Bone marrow (tissue), 2 donors: ENCODE results near the gene DHRS13.
"Not testable (repeated sequence)": the region's sequence is repeated elsewhere in the genome, so short reads cannot be mapped to it uniquely, and the experiment has no call there.

ENCODE experiments used
- DNase-seq, 2 donors: peaks; one replicate each; lab custom pipeline; 2025; lab: John Stamatoyannopoulos, UW

DHRS13 gene

DNA sequence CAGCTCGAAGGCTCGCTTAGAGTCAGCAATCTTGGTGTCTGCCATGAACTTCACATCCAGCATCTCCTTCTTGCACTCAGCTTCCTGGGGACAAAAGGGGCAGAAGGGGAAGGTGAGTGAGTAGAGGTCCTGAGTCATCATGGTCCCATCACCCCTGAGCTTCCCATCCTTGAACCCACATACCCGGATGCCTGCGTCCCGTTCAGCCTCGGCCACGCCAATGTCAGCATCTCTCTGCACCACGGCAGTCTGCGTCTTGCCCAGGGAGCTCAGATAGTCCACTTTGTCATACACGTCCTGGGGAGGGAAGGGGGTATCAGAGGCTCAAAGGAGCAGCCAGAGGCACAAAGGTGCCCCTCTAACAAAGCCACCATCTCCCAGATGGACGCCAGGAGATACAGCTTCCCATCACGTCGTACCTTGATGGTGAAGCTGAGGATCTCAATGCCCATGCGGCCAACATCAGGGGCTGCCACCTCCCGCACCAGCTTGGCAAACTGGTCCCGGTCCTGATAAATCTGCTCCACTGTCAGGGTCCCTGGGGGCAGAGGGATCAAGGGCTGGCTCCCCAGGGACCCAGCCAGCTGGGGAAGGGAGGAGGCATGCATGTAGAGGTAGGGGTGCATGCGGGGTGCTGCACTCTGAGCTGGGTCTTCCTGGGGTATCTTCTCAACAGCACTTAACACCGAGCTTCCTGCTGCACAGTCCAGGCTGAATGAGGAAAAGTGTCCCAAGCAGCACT, 20.6 kb downstream of the DHRS13 start:
- no peak for DNase-seq

DNA sequence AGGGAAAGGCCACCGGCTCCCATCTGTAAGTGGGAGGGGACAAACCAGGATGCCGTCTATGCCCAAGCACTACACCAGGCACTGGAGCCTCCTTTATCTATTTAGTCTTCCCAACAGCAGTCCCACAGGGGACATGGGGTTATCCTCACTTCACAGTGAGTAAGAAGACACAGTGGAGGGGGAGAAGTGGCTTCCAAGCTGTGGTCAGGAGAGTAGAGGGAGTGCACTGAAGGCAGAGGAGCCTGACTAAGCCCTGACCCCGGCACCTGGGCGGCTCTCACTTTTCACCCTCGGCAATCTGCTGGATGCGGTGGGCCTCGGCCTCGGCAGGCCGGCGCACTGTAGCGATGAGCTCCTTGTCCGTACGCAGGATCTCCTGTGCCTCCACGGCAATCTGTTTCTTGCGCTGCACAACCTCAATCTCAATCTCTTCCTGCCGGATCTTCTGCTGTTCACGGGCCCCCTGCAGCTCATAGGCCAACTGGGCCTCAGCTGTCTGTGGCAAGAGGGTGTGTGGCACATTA, 21.3 kb downstream of the DHRS13 start:
- DNase-seq: no peak

DNA sequence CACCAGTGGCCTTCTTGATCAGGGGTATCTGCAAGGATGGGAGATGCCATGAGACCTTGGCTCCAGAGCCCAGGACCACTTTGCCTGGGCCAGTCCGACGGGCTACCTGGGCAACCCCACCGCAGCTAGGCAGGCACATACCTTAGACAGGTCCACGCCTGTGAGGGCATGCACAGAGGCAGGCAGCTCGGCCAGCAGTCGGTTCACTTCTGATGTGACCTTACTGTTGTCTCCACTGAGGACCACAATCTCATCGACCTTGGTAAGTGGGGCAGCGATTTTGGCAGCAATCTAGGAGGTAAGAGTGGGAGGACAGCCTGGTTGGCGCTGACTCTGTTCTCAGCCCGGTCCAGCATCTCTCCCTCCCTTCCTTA, 22.3 kb downstream of the DHRS13 start:
- no peak for DNase-seq

DNA sequence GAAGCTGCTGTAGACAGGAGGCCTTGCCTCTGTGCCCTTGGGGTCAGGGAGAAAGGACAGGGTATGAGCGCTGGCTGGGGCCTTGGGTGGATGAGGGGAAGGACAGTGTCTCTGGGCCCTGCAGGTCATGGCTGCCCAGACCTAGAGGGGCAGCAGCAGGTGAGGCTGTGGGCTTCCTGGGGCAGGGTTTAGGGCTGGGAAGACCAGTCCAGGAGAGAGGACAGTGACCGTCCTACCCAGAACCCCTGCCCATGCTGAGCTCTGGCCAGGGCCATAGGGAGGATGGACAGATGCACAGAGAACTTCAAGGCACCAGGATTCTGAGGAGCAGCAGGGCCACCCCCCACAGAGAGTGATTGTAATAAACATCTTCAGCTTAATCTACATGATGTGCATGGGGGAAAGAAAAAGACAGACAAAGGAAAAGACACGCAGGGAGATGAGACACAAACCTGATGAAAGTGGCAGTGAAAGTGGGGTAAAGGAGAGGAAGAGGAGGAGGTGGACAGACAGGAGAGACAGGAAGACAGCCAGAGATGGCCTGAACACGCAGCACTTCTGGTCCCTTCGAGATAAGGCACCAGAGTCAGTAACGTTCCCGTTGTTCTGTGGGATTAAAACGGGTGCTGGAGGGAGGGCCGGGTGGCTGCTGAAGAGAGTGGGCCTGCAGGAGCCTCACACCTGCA, 22.9 kb downstream of the DHRS13 start:
- no peak for DNase-seq

DNA sequence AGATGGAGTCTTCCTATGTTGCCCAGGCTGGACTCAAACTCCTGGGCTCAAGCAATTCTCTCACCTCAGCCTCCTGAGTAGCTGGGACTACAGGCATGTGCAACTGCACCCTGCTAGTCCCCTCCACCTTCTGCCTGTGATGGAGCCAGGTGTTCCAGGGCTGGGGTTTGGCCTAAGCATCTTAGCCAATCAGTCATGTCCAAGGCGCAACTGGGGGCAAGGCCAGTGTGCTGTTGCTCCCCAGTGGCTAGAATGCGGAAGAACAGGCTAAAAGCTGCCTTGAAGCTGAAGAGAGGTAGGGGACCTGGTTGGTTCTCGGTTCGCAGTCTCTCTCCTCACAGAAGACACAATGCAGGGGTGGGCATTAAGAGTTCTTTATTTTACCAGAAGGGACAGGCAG, 23.9 kb downstream of the DHRS13 start:
- DNase-seq: no peak

DNA sequence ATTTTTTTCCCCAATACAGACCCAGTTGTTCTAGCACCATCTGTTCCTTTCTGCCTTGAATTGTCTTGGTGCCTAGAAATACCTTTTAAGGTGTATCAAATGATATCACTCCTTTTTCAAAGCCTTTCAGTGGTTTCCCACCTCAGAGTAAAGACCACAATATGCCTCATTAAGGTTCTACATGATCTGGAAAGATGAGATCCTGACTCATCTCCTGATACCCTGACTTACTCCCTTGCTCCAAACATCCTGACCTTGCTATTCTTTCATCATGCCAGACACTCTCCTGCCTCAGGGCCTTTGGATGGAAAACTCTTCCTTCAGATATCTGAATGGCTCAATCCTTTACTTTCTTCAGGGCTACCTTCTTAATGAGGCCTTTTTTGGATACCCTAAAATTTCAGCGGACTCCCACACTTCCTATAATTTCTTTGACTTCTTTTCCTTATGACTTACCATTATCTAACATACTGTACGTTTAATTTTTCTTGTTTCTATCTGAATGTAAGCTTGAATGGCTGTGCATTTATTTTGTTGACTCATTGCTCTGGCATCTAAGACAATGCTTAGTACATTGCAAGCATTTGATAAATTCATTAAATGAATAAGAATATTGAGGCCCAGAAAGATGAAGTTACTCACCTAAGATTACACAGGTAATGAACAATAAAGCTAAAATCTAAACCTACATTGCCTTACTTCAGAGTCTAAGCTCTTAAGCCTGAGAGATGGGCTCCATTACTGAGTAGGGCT, 24.5 kb downstream of the DHRS13 start:
- no peak for DNase-seq

DNA sequence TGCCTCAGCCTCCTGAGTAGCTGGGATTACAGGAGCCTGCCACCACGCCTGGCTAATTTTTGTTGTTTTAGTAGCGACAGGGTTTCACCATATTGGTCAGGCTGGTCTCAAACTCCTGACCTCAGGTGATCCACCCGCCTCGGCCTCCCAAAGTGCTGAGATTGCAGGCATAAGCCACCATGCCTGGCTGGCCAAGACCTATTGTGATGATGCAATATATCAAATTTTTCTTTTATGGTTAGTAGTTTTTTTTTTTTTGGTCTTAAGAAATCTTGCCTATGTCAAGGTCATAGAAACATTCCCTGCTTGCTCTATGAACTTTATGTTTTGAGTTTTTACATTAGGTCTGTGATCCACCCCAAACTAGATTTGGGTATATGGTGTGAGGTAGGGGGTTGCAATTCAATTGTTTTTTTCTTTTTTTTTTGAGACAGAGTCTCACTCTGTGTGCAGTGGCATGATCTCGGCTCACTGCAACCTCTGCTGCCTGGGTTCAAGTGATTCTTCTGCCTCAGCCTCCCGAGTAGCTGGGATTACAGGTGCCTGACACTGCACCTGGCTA, 25.6 kb downstream of the DHRS13 start:
- not testable (repeated sequence) for DNase-seq

DNA sequence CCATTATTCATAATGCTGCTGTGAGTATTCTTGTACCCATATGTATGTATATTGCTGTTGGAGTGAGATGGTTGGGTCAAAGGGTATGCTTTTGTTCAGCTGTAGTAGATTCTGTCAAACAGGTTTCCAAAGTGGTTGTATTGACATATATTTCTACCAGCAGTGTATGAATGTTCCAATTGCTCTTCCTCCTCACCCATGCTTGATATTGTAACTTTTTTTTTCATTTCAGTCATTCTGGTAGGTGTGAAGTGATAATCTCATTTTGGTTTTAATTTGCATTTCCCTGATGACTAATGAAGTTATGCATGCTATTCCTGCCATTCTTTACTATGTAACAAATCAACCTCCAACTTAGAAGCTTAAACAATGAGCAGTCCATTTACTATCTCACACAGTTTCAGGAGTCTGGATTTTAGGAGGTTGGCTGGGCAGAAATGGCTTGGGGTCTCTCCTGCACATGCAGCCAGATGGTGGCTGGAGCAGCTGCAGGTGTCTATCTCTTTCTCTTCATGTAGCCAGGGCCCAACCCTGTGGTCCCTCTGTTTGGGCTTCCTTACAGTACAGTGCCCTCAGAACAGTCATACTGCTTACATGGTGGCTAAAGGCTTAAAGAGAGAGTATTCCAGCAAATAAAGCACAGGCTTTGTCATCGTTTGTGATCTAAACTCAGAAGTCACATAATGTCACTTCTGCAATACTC, 26.9 kb downstream of the DHRS13 start:
- no peak for DNase-seq

DNA sequence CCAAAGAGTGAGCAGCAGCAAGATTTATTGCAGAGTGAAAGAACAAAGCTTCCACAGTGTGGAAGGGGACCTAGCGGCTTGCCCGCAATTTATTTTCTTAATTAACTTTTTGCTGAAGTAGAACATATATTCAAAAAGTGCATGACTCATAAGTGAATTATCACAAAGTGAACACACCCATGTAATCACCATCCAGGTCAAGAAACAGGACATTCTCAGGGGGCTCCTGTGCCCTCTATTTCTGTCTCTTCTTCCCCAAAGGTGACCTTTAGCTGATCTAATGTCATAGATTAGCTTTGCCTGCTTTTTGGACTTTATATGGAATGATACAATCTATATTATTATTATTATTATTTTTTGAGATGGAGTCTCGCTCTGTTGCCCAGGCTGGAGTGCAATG, 28.1 kb downstream of the DHRS13 start:
- no peak for DNase-seq

DNA sequence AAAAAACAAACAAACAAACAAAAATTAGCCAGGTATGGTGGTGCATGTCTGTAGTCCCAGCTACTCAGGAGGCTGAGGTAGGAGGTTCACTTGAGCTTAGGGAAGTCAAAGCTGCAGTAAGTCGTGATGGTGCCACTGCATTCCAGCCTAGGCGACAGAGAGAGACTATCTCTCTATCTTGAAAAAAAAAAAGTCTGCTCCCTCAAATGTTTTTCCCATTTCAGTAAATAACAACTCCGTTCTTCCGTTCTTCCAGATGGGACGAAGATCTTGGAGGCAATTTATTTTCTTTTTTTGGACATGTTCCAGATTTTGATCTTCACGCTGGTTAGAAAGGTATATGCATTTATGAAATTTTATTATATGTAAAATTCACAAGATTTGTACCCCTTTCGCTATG, 29.0 kb downstream of the DHRS13 start:
- no peak for DNase-seq

DNA sequence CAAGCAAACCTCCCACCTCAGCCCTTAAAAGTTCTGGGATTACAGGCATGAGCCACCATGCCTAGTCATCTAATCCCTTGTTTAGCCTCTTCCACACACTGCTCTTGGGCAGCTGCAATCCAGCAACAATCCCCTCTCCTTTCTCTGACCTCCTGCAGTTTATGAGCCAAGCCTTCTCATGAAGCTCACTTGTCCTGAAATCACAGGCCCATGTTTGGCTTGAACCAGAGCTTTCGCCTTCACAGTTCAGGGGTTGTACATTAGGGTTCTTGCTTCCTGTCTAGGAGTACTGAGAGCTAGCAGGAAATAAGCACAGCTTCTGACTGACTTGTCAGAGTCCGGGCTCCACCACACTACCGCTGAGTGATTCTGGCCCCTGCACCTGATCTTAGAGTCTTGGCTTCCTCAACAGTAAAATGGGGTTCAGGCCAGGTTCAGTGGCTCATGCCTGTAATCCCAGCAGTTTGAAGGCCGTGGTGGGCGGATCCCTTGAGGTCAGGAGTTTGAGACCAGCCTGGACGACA, 31.8 kb downstream of the DHRS13 start:
- DNase-seq: peak in 1 of 2 donors; percentile 73

DNA sequence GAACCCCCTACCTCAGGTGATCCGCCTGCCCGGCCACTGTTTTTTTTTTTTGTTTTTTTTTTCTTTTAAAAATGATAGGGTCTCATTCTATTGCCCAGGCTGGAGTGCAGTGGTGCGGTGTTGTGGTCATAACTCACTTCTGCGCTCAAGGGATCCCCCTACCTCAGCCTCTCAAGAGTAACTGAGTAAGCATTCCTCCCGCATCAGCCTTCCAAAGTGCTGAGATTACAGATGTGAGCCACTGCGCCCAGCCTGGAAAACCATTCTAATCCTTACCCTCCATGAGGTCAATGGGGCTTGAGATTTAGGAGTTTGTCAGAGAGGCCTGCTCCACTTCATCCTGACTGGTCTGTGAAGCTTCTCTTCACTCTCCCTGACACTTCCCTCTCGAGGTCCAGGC, 35.6 kb downstream of the DHRS13 start:
- no peak for DNase-seq

DNA sequence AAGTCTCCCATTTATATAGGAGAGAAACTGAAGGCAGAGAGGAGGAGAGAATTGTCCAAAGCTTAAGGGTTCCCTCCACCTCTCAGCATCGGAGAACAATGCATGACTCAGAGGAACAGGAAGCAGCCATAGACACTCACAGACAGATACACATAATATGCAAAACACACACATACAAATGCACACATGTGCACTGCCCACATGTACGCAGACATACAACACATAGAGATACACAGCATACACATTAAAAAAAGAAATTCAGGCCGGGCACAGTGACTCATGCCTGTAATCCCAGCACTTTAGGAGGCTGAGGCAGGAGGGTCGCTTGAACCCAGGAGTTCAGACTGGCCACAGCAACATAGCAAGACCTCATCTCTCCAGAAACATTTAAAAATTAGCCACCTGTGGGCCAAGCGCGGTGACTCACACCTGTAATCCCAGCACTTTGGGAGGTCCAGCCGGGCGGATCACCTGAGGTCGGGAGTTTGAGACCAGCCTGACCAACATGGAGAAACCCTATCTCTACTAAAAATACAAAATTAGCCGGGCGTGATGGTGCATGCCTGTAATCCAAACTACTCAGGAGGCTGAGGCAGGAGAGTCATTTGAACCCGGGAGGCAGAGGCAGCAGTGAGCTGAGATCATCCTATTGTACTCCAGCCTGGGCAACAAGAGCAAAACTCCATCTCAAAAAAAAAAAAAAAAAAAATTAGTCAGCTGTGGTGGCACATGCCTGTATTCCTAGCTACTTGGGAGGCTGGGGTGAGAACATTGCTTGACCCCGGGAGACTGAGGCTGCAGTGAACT, 36.7 kb downstream of the DHRS13 start:
- DNase-seq: peak in 1 of 2 donors; percentile 67

DNA sequence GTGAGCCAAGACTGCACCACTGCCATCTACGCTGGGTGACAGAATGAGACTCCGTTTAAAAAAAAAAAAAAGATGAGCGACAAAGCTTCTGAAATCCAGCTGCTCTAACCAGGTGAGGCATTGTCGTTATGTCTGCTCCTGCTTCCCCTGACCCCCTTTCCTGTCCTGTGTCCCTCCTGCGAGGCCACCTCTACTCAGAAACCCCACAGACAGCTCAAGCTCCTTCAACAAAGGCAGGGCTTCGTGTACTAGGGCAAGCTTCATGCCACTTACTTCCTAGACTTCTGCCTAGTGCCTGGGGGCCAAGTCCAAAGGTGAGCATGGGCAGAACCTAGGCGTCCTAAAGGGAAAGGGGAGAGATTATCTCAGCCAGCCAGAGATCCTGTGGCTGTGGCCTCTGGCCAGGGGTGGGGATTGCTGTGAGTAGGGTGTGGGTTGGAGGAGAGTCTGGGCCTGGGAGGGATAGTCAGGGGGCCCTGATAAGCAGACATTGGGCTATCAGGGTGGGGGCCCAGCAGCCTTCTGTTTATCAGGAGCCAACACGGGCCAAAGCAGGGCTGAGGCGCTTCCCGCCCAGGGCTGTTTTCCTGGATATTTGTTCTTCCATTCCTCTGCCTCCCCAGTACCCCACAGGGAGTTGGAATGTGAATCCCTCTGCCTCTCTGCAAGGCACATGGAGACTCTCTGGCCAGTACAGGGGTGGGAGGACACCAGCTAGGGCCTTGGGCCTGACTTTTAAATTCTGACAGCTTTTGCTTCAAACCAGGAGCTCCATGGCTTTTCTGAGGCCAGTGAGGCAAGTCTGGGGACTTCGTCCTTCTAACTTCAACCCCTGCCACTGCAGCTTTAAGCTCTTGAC, 37.7 kb downstream of the DHRS13 start:
- DNase-seq: no peak

DNA sequence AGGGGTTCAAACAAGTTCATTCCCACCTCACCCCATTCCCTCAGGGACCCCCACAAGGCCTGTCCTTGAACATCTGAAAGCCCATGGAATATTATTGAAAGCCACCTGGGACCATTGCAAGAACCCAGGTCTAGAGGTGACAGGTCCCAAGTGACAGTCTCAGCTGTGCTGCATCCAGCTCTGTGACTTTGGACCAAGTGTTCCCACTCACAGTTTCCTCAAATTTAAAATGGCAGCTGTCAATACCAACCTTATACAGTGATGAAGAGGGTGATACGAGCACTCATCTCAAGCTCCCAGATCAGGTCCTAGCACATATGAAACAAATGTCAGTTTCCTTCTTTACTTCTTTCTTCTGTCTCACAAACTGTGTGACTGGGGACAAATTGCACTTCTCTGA, 38.9 kb downstream of the DHRS13 start:
- no peak for DNase-seq

DNA sequence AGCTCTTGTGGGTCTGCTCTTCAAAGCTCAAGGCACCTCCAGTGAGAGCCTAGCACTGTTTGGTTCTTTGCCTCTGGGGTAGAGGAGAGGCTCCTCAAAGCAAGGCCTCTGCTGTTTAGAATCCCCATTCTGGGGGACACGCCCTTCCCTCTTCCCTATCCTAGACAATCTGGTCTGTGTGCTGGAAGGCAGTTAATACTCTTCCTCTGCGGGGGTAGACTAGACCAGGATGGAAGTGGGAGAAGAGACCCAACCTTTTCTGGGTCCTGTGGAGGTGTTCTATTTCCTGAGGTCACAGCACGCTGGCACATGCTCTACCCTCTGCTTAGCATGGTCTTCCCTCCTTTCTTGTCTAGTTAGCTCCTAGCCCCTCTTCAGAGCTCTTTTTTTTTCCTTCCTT, 40.3 kb downstream of the DHRS13 start:
- DNase-seq: no peak

DNA sequence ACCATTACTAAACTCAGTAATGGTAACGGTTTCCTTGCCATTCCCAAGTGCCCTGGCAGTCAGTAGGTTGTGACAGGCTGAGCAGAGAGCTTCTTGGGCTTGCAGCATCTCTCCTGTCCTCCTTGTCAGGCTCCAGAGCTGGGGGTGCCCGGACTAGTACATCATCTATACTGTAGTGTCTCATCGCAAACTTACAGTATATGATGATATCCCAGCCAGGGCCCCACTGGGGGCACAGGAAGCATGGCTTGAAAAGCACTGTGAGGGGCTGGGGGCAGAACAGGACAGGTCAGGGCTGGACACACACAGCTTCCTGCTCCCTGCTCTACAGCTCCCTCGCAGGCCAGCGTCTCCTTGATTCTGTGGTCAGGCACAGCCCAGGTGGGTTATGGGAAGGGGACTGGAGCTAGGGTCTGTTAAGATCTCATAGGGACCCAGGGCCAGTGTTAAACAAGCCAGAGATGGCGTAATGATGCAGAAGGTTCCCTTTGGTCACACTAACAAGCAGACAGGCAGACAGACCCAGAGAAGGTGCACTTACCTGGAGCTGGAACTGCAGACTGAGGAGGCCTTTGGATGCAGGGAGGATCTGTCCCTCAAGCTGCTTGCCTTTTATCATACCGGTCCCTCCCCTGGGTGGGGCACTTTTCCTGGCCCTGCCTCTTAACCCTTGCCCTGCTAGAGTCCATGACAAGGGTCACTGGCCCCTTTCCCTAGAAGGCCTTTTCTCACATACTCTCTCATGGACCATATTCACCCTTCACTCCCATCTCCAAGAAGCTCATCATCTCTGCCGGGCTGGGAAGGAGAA, 41.3 kb downstream of the DHRS13 start:
- no peak for DNase-seq

DNA sequence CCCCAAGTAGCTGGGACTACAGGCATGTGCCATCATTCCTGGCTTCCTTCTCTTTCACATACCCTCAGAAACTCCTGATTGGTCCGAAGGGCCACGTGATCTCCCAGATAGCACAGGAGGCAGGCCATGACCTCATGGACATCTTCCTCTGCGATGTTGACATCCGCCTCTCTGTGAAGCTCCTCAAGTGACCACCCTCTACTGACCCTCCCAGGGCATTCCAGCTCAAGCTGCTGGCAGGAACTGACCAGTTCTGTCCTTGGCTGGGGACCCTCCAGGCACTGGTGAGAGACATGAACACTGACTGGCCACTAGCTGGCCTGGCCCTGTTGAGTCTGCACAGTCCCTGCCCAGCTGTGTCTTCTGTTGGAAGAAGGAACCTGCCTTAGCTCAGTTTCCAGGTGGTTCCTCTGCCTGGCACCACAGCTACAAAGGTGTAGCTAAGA, 42.5 kb downstream of the DHRS13 start:
- no peak for DNase-seq

DNA sequence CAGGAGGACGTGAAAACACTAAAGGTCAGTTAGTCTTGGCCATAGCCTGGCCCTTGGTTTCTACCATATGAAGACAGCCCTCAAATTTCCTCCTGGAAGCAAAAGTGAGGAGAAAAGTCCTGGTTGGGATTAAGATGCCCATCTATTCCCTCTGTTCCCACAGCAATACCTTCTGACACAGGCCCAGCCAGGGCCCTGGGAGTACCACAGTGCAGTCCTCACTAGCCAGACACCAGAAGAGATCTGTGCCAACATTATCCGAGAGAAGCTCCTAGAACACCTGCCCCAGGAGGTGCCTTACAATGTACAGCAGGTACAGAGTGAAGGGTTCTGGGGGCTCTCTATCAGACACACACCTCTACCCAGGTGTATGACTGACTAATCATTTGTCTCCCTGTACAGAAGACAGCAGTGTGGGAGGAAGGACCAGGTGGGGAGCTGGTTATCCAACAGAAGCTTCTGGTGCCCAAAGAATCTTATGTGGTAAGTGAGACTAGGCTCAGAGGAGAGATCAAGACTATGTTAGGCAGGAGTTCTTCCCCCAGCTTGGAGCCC, 44.0 kb downstream of the DHRS13 start:
- no peak for DNase-seq
